Endodermal cell (in vitro differentiated cells): Measurements from ENCODE around the gene TSKU. TPM values are rescaled to one million over a fixed set of nuclear protein-coding genes. Genes with fewer than 3 reads are reported as not detected.
"Not testable (repeated sequence)": the region's sequence is repeated elsewhere in the genome, so short reads cannot be mapped to it uniquely, and the experiment has no call there.

Source experiments
- DNase-seq: peaks from one replicate; pipeline ENCODE4 v3.0.0-alpha.2; 2017
- H3K27ac ChIP-seq: 2 replicates; pipeline ENCODE4 v1.5.1; 2013; ENCODE audit warnings: mild to moderate bottlenecking, low read depth, low read length, moderate library complexity
- H3K27me3 ChIP-seq: 2 replicates; pipeline ENCODE4 v1.6.1; 2013; ENCODE audit warnings: mild to moderate bottlenecking, low read length, moderate library complexity; ENCODE audit not compliant: insufficient read depth, control insufficient read depth, poor library complexity, severe bottlenecking
- H3K36me3 ChIP-seq: 2 replicates; pipeline ENCODE4 v1.7.0; 2013; ENCODE audit warnings: mild to moderate bottlenecking, low read length, moderate library complexity; ENCODE audit not compliant: control insufficient read depth, insufficient read depth
- H3K4me1 ChIP-seq: one replicate; pipeline ENCODE4 v1.7.0; 2013; ENCODE audit warnings: low read length; ENCODE audit not compliant: control insufficient read depth, insufficient read depth
- H3K4me3 ChIP-seq: 2 replicates; pipeline ENCODE4 v1.5.1; 2013; ENCODE audit warnings: mild to moderate bottlenecking, low read length, moderate library complexity
- H3K9ac ChIP-seq: 2 replicates; pipeline ENCODE4 v1.6.1; 2013; ENCODE audit warnings: mild to moderate bottlenecking, low read length, moderate library complexity; ENCODE audit not compliant: poor library complexity, severe bottlenecking; ENCODE audit errors: extremely low read depth
- H3K9me3 ChIP-seq: 2 replicates; pipeline ENCODE4 v1.6.1; 2013; ENCODE audit warnings: mild to moderate bottlenecking, low read length, moderate library complexity; ENCODE audit not compliant: control insufficient read depth
- H3K27ac Mint-ChIP-seq: 2 replicates; pipeline ENCODE4 v1.8.0; 2020; ENCODE audit warnings: mixed read lengths
- H3K27me3 Mint-ChIP-seq: 2 replicates; pipeline ENCODE4 v1.8.0; 2021; ENCODE audit warnings: mild to moderate bottlenecking, mixed read lengths; ENCODE audit not compliant: insufficient read depth
- H3K36me3 Mint-ChIP-seq: 2 replicates; pipeline ENCODE4 v1.8.0; 2020; ENCODE audit warnings: low read depth, mixed read lengths
- H3K4me1 Mint-ChIP-seq: 2 replicates; pipeline ENCODE4 v1.8.0; 2020; ENCODE audit warnings: mixed read lengths
- H3K4me3 Mint-ChIP-seq: 2 replicates; pipeline ENCODE4 v1.8.0; 2020; ENCODE audit warnings: mild to moderate bottlenecking, moderate library complexity, mixed read lengths
- H3K9me3 Mint-ChIP-seq: 2 replicates; pipeline ENCODE4 v1.8.0; 2020; ENCODE audit warnings: mild to moderate bottlenecking, mixed read lengths
- CTCF ChIP-seq: fragments of 200-600 bp; sonication (generic); conservative IDR thresholded peaks from 2 replicates; pipeline ENCODE4 v1.5.0; 2021; ENCODE audit warnings: antibody characterized with exemption, mild to moderate bottlenecking
- WGBS, 2 experiments: methylation state at CpG; one replicate each; pipeline versions ENCODE4 v1.1.5 to v1.1.7; 2013; ENCODE audit warnings: missing lambda C conversion rate in 2 of 2, mixed read lengths in 1 of 2; ENCODE audit not compliant: insufficient coverage in 1 of 2, insufficient read length in 1 of 2; 5-methylcytosine and 5-hydroxymethylcytosine counted together
- long read RNA-seq, 4 experiments: library from polyadenylated mRNA in 2 of 4; library from RNA in 1 of 4; library from capped mRNA in 1 of 4; stranded (forward) in 3 of 4; unstranded in 1 of 4; transcript quantifications; one replicate each; pipeline ENCODE4 v2.0.0, GENCODE V29; 2020 to 2021; ENCODE audit warnings: inconsistent platforms in 1 of 4
- polyA plus RNA-seq, 2 experiments: library from polyadenylated mRNA; stranded (reverse); fragments of 50-300 nt; gene quantifications; one replicate each; pipeline ENCODE4 v1.2.3, GENCODE V29; 2013
- total RNA-seq, 2 donors: library from RNA; stranded (reverse); fragmentation: NEBNext Ultra II Directional in 1 of 2; extraction: Animal tissue kit (Norgen Biotek cat#: 25700) in 1 of 2; gene quantifications; 2 replicates in 1 of 2; 3 replicates in 1 of 2; pipeline ENCODE4 v1.2.1, GENCODE V29; 2021

The TSKU gene, protein sequence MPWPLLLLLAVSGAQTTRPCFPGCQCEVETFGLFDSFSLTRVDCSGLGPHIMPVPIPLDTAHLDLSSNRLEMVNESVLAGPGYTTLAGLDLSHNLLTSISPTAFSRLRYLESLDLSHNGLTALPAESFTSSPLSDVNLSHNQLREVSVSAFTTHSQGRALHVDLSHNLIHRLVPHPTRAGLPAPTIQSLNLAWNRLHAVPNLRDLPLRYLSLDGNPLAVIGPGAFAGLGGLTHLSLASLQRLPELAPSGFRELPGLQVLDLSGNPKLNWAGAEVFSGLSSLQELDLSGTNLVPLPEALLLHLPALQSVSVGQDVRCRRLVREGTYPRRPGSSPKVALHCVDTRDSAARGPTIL
- total RNA-seq = 100 to 1,000 TPM; 105 to 130 TPM
- polyA plus RNA-seq (2013, experiment 1 of 2) = 39.1 TPM
- 45.5 TPM for polyA plus RNA-seq (2013, experiment 2 of 2)
- long read RNA-seq, experiment 1, transcript TSKU-201 (2 exons, 2,712 nt) = major isoform, 26 of 62 reads
- long read RNA-seq, experiment 1, partial matches to known transcripts = 31 of 62 reads
- long read RNA-seq, experiment 1, other reads (novel, unspliced or antisense) = 5 of 62 reads
- long read RNA-seq, experiment 2, transcript TSKU-201 (2 exons, 2,712 nt) = major isoform, 450 of 517 reads
- long read RNA-seq, experiment 2, partial matches to known transcripts = 0 of 517 reads
- long read RNA-seq, experiment 2, other reads (novel, unspliced or antisense) = 64 of 517 reads
- long read RNA-seq, experiment 3, transcript TSKU-201 (2 exons, 2,712 nt) = major isoform, 986 of 1,060 reads
- long read RNA-seq, experiment 3, partial matches to known transcripts = 31 of 1,060 reads
- long read RNA-seq, experiment 3, other reads (novel, unspliced or antisense) = 41 of 1,060 reads
- long read RNA-seq, experiment 4, transcript TSKU-201 (2 exons, 2,712 nt) = major isoform, 9 of 39 reads
- long read RNA-seq, experiment 4, partial matches to known transcripts = 26 of 39 reads
- long read RNA-seq, experiment 4, other reads (novel, unspliced or antisense) = 4 of 39 reads

- Mint-ChIP-seq H3K27me3 (no peaks in the 10 kb centered on the region), H3K4me3 (peak within 1 kb of the TSS; percentile 90), H3K4me1 (peaks cover 55% of the 10 kb centered on the region), H3K36me3 (peaks cover 47% of the 10 kb centered on the region), H3K9me3 (peaks cover 10% of the 10 kb centered on the region), H3K27ac (peak within 1 kb of the TSS; percentile 99)
- H3K36me3 ChIP-seq = peaks cover 40% of the 10 kb centered on the region
- H3K4me3 ChIP-seq = peak within 1 kb of the TSS; percentile 99
- TF ChIP-seq CTCF = no peak
- H3K4me1 ChIP-seq = peaks cover 31% of the 10 kb centered on the region
- H3K27me3 ChIP-seq = no peaks in the 10 kb centered on the region
- H3K9me3 ChIP-seq = peaks cover 23% of the 10 kb centered on the region
- peak within 1 kb of the TSS; percentile 97 for H3K27ac ChIP-seq
- no peak for DNase-seq
- peak within 1 kb of the TSS; percentile 96 for H3K9ac ChIP-seq
- 0% methylated on average over 24 to 76 of the region's 76 CpGs for WGBS, 2 experiments
Measured at GRCh38 chr11:76783294-76783895, at the start of gene TSKU. TSKU (plus strand) TSS chr11:76783356; CDS start chr11:76795617, 12,261 bp downstream.

- not testable (repeated sequence) for H3K27me3 Mint-ChIP-seq
- H3K27ac Mint-ChIP-seq = peak overlapping the region; percentile 86
- peak; percentile 62 for TF ChIP-seq CTCF
Measured at GRCh38 chr11:76733906-76734305, 49.2 kb upstream of the TSKU start.

More at GRCh38 chr11:76733906-76734305, 49.2 kb upstream of the TSKU start:
- WGBS, 2 experiments = 33 to 50% methylated on average over 2 to 3 of the region's 3 CpGs
- H3K27me3 ChIP-seq, H3K9me3 ChIP-seq, H3K27ac ChIP-seq, H3K36me3 Mint-ChIP-seq, H3K36me3 ChIP-seq, H3K4me3 ChIP-seq, H3K9me3 Mint-ChIP-seq, H3K4me3 Mint-ChIP-seq, H3K9ac ChIP-seq: not testable (repeated sequence)
- H3K4me1 Mint-ChIP-seq = peaks cover 48% of the 10 kb centered on the region
- peaks cover 33% of the 10 kb centered on the region for H3K4me1 ChIP-seq
- DNase-seq = peak; percentile 91
